ENCODE data around the gene OAS1. TPM values are rescaled to one million over a fixed set of nuclear protein-coding genes. Genes with fewer than 3 reads are reported as not detected.

The OAS1 gene
- total and polyA plus RNA-seq, 9 of the 15 experiments (the other 6 are each of a cell fraction or from before 2014, with no cell fraction given): 0.06 to 0.25 TPM; not detected in 7

GRCh38 chr12:112965643-112966042 lies 58.9 kb downstream of the OAS1 start:
- no peak for TF ChIP-seq KAT7 (CRISPR knock-in tag; IDR thresholded peaks at IDR 0.05; ENCODE audit: borderline replicate concordance)
- no peak for TF ChIP-seq MCM7 (IDR thresholded peaks at IDR 0.05)
- TF ChIP-seq TFAP4 (CRISPR knock-in tag; IDR thresholded peaks at IDR 0.05; ENCODE audit: borderline replicate concordance): no peak
- no peak for TF ChIP-seq FOXP1 (CRISPR knock-in tag; IDR thresholded peaks at IDR 0.05)
- TF ChIP-seq DIDO1 (tag; IDR thresholded peaks at IDR 0.05; ENCODE audit: low read depth): no peak
- no peak for TF ChIP-seq RFX1 (IDR thresholded peaks at IDR 0.05)
- no peak for TF ChIP-seq BRF2 (IDR thresholded peaks at IDR 0.05; ENCODE audit: borderline replicate concordance, insufficient read depth, insufficient read length)
- TF ChIP-seq CHD2 (IDR thresholded peaks at IDR 0.05; ENCODE audit: low read depth, low read length): no peak
- TF ChIP-seq GATA2 (CRISPR knock-in tag; IDR thresholded peaks at IDR 0.05): no peak
- no peak for TF ChIP-seq SIX5 (IDR thresholded peaks at IDR 0.05; ENCODE audit: borderline replicate concordance in 1 of 2, insufficient read depth in 1 of 2, low read depth in 1 of 2, low read length in 2 of 2)
- no peak for TF ChIP-seq SMAD2 (IDR thresholded peaks at IDR 0.05; ENCODE audit: low read depth, low read length)
- TF ChIP-seq ZNF79 (CRISPR knock-in tag; IDR thresholded peaks at IDR 0.05; ENCODE audit: low read depth): no peak
- TF ChIP-seq, protein P1, sequence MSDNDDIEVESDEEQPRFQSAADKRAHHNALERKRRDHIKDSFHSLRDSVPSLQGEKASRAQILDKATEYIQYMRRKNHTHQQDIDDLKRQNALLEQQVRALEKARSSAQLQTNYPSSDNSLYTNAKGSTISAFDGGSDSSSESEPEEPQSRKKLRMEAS (CRISPR knock-in tag; IDR thresholded peaks at IDR 0.05): no peak
- no peak for ATAC-seq
- H3K9ac ChIP-seq (ENCODE audit: insufficient read depth in 1 of 2, low read depth in 2 of 2, low read length in 2 of 2): no peak overlapping the region
- no peaks in the 10 kb centered on the region for H3K36me3 ChIP-seq (ENCODE audit: control insufficient read depth, insufficient read depth, low read length)
- peaks cover 0 to 18% of the 10 kb centered on the region in 2 experiments; a peak in 2 of 5 replicates for H3K27me3 ChIP-seq (ENCODE audit: control insufficient read depth in 2 of 2, insufficient read depth in 2 of 2, low read length in 2 of 2)
- H3K9me3 ChIP-seq (replicated peaks; ENCODE audit: control insufficient read depth, insufficient read depth, low read depth, low read length): no peaks in the 10 kb centered on the region
- no TSS peak for BruUV-seq (replicated peaks)
- no peak overlapping the region for H2AFZ ChIP-seq (ENCODE audit: low read depth, low read length)
- no peak overlapping the region for H3K27ac ChIP-seq (ENCODE audit: extremely low read depth, low read depth, low read length)
- no peaks in the 10 kb centered on the region for H3K79me2 ChIP-seq (ENCODE audit: control insufficient read depth, insufficient read depth, low read length)
- H3K9me1 ChIP-seq (ENCODE audit: control insufficient read depth, insufficient read depth, low read length): no peaks in the 10 kb centered on the region
- intact Hi-C loops (cut with micrococcal nuclease): no loop called here
- ChIA-PET CTCF (ENCODE audit: low intra/inter-chr PET ratio) (no interaction called here), POLR2A (interaction anchor here (1.0 kb wide), 1 partner anchor 27 kb away, joined by 3 read pairs; no protein-coding TSS in a partner anchor)
- in situ Hi-C loops (cut with MboI): no loop called here
- no peaks in the 10 kb centered on the region for H3K4me1 ChIP-seq (replicated peaks in 1 of 2; ENCODE audit: control insufficient read depth in 2 of 2, insufficient read depth in 2 of 2, low read length in 2 of 2)
- H3K4me3 ChIP-seq: no peak overlapping the region
- no peaks in the 10 kb centered on the region for H4K20me1 ChIP-seq (replicated peaks; ENCODE audit: control insufficient read depth, insufficient read depth, low read length)
- no peak overlapping the region for H3K4me2 ChIP-seq (ENCODE audit: insufficient read depth, low read length)
- FAIRE-seq: no peak
- 0% methylated on average over 15 of the region's 15 CpGs for WGBS (ENCODE audit: insufficient coverage, low coverage, missing lambda C conversion rate)
- no peak for DNase-seq (ENCODE audit: extremely low read depth in 1 of 4, low spot score in 3 of 4)
